NCI-H446 (cell line): ENCODE results near the gene TSTD2.

Source experiments
- DNase-seq, 2 experiments: peaks; one replicate each; lab custom pipeline; 2025; lab: John Stamatoyannopoulos, UW

TSTD2 gene

DNA sequence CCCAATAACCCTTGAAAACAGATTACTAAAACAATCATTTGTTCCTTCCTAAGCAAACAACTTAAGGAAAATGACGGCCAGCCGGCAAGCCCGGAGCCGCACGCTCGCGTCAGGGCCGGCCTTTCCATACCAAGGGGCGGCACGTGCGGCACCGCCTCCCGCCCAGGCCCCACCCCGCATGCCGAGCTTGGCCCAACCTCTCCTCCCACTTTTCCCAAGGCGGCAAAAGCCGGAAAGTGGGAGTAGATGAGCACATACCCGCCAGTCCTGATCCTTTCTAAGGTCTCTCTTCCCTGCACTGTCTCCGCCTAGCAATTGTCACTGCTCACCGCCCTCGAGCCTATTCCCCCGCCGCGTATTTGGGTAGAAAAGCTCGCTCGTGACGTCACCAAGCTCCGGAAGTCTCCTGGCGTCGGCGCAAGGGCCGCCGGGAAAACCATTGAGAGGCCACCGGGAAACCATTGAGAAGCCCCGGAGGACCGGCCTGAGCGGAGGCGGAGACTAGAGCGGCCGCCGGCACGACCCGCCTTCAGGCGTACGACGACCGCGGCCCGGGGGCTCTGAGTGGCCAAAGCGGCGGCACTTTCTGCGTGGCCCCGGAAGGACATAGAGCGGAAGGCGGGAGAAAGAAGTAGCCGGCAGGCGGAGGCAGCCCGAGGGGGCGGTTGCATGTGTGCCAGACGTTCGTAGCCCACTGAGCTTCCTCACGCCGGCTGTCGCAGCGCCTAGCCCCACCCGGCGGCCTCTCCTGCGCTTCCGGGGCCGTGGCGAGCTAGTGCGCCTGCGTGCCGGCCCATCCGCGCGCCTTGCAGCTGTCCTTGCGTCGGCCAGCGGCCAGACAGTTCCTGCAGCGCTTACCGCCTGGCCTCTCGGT is at the start of gene TSTD2, which contains the start of gene NCBP1:
TSS of gene TSTD2 (minus strand) at position 384 of the 874 bp plus-strand sequence. CDS start 5,806 bp downstream, outside the sequence.
TSS of gene NCBP1 (plus strand) at position 837 of the 874 bp plus-strand sequence. CDS start 61 bp downstream, outside the sequence.
- DNase-seq = peak; percentile 89 to 97

DNA sequence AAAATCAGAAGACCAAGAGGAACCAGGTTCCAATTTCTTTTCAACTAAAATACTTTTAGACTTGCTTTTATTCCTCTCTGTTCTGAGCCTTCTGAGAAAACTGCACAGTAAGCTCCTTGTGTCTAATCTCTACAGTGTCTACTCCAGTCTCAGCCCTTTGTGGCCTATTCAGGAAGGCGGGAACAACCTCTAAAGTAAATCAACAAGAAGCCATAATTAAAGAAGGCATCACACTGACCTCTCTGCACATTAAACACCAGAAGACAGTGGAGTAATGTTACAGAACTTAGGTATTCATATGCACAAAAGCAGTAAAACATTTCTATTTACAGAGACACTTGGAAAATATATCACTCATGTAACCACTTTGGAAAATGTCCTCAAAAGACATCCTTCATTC is 49.1 kb upstream of the TSTD2 start:
- DNase-seq = no peak

DNA sequence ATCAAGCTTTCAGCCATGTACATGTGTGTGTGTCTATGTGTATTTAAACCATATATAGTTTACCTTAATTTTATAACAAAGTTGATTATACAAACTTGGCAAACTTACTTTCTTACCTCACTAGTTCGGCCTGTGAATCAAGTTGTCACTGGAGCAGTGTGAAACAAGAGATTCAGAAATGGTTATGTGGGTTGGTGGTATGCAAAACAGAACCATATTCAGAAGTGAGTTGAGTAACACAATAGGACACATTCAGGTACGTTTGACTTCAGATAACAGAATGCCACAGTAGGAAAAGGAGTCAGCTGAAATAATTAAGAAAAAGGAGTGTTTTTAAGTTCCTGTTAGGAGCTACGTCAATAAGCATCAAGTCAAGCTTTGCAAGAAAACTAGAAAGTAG is 42.5 kb upstream of the TSTD2 start:
- no peak for DNase-seq

DNA sequence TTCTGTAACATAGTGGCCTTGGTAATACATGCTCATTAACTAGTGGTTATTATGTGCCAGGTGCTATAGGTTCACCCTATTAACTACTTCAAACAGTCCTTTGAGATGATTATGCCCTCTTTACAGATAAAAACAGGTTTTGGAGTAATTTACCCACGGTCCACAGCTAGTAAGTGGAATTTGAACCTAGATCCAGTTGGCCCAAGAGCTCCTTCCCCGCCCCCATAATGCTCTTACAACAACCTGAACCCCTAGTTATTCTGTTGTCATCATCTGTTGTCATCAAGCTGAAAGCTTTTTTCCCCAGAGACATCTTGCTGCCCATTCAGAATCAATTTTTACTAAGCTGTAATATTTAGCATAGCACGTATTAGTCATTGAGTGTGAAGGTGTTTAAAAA is 40.8 kb upstream of the TSTD2 start:
- no peak for DNase-seq

GRCh38 chr9:97672403-97672802 is 39.2 kb upstream of the TSTD2 start:
- no peak for DNase-seq

DNA sequence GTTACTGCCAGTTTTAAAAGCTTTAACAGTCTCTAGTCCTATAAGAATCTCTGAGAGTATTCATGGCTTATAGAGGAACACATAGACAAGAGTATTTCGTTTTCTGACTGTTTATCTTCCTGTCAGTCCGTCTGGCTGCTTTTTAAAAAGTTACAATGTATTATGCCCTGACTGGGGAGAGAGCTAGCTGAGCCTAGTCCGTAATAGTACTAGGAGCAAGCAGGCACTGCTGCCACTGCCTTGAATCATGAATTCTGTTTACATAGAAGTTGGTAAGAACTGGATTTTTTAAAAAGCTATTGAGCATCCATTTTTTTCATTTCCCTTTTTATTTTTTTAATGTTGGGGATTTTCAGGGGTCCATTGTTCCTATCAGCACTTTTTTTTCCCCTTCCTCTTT is 37.4 kb upstream of the TSTD2 start:
- DNase-seq = no peak

GRCh38 chr9:97668485-97668884 is 35.3 kb upstream of the TSTD2 start:
- no peak for DNase-seq

DNA sequence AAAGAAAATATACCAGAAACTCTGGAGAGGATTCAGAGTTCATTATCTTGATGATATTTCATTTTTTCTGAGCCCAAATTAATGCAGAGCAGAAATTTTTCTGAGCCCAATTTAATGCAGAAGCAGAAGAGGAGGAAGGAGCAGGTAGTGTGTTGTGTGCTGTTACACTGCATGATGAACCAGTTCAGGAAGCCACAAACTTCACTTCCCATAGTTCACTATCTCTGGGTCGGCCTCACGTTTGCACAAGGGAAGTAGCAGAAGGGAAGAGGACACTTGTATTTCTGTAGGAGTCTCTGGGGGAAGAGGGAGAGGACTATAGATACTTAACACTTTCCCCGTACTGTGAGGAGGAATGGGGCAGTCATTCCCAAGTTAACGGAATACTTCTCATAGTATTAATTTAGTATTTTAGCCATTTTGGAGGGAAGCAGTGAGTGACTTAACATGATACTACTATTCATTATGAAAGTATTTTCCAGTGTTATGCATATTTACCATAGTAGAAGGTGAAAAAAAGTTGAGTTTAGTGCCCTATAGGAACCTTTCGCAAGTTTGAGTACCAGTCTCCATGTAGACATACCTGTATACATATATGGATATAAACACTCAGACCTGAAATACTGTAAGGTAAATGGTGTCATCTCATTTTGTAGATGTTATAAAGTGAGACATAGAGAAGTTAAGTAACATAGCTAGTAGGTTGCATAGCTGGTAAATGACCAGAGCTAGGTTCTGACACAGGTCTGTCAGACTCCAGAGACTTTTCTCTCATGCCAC is 33.9 kb upstream of the TSTD2 start:
- no peak for DNase-seq

DNA sequence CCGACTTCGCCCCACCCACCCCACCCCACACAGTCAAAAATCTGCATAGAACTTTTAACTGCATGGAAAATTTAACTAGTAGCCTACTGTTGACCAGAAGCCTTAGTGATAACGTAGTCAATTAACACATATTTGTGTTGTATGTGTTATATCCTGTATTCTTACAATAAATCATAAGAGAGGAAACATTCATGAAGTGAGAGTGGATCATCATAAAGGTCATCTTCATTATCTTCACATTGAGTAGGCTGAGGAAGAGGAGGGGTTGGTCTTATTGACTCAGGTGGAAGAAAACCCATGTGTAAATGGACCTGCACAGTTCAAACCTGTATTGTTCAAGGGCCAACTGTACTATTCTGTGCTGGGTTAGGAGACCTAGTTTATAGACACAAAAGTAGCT is 32.6 kb upstream of the TSTD2 start:
- no peak for DNase-seq

GRCh38 chr9:97660847-97661246 is 27.7 kb upstream of the TSTD2 start:
- DNase-seq = no peak

GRCh38 chr9:97660340-97660739 is 27.2 kb upstream of the TSTD2 start:
- DNase-seq = no peak

DNA sequence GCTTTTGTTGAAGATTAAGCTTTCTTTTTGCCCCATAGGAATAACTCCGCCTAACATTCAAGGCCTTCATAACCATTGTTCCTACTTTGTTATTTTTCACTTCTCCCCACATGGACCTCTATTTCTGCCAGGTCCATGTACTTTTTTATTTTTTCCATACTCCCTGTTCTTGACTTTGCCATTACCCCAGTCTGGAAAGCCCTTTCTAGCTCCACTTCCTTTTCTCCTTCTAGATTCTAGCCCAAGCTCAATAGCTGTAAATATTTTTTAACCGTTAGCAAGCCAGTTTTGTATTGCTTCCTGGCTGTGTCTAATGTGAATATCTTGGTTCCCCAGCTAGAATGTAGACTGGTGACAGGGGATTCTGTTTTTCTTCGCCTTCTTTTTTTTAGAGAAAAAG is 26.6 kb upstream of the TSTD2 start:
- DNase-seq = no peak

GRCh38 chr9:97658707-97659106 is 25.5 kb upstream of the TSTD2 start:
- DNase-seq = no peak

DNA sequence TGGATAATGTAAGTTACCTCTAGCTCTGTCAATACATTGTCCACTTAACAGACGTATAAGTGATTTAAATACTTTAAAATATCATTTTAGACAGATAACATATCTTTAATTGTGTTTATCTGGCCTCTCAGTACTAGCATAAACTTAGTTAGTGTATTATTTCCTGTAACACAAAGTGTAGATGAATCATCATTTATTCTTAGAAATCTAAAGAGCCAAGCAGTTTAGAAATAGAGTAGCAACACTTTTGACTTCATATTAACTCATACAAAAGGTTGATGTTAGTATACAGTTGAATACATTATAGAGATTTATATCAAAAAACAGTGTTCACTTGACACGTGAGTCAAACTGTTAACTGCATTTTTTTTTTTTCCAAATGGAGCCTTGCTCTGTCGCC is 18.5 kb upstream of the TSTD2 start:
- no peak for DNase-seq

DNA sequence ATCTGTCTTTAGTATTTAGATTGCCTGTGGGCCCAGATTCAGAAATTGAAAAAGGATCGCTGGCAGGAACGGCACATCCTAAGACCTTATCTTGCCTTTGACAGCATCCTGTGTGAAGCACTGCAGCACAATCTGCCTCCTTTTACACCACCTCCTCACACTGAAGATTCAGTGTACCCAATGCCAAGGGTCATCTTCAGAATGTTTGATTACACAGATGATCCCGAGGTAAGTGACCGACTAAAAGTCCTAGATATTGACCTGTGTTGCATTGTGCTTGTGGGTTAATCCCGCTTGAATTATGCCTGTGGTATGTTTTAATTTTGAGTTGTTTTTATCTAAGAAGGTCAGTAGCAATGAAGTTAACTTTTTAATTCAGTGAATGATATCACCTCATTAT is 14.8 kb upstream of the TSTD2 start:
- no peak for DNase-seq

GRCh38 chr9:97645720-97646119 is 12.6 kb upstream of the TSTD2 start:
- no peak for DNase-seq

- DNase-seq = no peak
Observed at GRCh38 chr9:97640325-97640724, 7.2 kb upstream of the TSTD2 start.

DNA sequence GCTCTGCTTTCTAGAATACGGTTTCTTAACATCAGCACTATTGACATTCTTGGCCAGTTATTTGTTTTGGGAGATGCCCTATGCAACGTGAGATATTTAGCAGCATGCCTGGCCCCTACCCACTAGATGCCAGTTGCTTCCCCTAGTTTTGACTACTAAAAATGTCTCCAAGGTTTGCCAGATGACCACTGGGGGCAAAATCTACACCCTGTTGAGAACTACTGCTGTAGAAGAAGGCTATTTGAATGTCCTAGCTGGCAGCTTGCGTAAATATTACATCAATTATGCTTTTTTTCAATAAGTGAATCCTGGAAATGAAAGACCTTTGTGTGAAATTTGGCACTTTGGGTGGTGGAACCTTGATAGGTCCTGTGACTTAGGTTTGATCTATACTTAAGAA is 5.5 kb upstream of the TSTD2 start:
- DNase-seq = no peak

DNA sequence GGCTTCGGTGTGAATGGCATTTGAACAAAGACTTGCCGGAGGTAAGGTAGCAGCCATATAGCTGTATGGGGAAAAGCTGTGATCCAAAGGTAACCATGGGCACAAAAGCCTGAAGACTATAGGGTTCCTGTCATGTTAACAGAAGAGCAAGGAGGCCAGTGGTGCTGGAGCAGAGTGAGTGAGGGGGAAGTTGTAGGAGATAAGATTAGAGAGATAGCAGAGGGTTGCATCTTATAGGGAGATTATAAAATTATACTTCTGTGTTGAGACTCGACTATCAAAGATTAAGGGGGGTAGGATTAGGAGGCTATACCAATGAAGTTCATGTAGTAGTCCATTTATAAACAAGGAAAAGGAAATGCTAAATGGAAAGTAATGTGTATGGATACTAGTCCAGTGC is 3.7 kb upstream of the TSTD2 start:
- DNase-seq = no peak

DNA sequence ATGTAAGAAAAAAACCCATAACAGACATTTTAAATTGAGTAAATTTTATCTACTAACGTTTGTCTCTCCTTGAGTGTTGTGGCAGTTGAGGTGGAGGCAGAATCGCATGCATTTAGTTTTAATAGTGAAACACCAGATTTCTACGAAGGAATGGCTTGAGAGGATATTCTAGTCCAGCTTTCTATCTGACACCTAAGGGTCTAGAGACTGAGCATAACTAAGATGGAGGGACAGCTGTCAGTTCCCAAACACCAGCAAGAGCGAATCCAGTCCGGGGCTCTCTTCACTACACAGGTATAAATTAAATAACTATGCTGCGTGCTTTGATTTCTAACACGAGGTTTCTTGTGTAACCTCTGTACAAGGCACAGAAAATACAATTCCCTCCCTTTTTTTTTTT is 1.9 kb upstream of the TSTD2 start:
- no peak for DNase-seq

DNA sequence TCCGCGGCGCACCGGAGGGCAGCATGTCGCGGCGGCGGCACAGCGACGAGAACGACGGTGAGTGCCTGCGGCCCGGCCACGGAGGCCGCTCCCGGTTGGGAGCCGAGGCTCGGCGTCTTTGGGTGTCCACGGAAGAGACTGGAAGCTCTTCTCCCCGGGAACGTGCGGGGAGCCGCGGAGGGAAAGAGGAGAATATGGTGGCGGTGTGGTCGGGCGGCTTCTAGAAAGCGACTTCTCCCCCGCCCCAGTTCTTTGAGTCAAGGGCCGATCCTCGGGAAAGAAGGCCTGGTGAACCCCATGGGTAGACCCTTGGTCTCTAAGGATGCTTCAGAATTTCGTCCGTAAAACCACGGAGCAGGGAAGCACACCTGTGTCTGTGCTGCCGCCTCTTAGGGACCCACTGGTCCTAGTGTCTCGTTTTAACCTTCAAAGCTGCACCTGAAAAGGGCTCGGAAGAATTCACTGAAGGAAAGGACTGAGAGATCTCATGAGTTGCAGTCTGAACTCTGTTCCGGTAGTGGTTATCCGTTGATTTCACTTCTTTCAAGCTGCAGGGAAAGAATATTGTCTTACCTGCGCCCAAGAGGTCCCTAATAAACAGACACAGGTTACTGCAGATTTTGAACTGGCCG is 807 bp upstream of the TSTD2 start:
- DNase-seq = no peak

DNA sequence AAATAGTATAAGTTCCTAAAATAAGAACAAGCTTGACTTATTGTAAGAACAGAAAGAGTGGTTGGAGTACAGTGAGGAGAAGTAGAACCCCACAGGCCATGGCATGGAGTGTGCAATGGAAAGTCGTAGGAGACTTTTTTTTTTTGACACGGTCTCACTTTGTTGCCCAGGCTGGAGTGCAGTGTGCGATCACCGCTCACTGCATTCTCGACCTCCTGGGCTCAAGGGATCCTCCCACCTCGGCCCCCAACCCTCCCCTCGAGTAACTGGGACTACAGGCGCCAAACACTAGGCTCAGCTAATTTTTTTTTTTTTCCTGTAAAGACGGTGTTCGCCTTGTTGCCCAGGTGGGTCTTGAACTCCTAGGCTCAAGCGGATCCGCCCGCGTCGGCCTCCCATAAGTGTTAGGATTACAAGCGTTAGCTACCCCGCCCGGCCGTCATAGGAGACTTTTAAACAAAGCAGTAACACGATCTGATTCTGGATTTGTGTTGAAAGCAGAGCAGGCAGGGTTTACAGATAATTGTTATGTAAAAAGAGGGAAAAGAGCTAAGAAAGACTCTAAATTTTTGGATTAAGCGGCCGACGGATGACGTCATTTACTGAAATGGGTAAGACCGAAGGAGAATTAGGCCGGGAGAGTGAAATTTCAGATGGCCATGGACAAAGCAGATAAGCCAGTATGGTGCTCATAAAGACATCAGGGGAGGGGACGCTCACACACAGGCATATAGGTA is 752 bp downstream of the TSTD2 start:
- peak in 1 of 2 experiments; percentile 70 for DNase-seq
